ENCODE measurements around the gene SMYD2. TPM values are rescaled to one million over a fixed set of nuclear protein-coding genes. Genes with fewer than 3 reads are reported as not detected.

The SMYD2 gene
- total RNA-seq, 2 donors from 2014 or later: 28.6 to 34.5 TPM

- Mint-ChIP-seq H3K36me3 (ENCODE audit: insufficient read depth in 2 of 2) (peaks cover 0 to 2% of the 10 kb centered on the region in 2 donors), H3K9me3 (no peaks in the 10 kb centered on the region), H3K4me1 (ENCODE audit: low read depth) (peaks cover 10% of the 10 kb centered on the region), H3K4me3 (no peak overlapping the region), H3K27ac (no peak overlapping the region), H3K27me3 (ENCODE audit: low read depth) (no peaks in the 10 kb centered on the region)
- no peak for ATAC-seq (replicated peaks in 1 of 2)
- DNase-seq: no peak
Measured at GRCh38 chr1:214296860-214297745, 16.1 kb downstream of the SMYD2 start.

DNA sequence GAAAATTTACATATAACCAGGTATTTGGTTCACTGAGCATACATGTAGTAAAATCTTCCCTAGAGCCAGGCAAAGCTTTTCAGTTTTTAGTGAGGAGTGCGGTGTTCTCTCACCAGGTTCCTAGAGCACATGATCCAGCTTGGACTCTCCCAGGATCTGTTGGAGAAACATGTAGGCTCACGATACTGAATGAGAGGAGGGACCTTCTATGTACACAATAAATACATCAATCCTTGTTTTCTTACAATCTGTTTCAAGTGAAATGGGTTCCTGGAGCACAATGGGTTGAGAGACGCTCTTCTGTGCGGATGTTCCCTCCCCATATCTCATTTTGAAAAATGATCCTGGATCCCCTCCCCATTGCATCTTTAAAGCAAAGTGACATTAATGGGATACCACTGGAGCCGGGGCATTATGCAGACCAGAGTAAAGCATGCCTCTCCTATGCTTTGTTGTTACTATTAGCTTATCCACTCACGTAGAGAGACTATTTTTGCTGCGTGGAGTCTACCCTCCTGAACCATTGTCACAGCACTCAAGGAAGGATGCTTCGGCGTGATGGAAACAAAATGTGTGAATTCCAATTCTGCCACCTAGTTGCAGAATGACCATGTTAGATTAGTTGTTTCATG is 19.3 kb downstream of the SMYD2 start:
- ATAC-seq (replicated peaks in 1 of 2) (no peak), DNase-seq (no peak)
- Mint-ChIP-seq H3K27ac (no peak overlapping the region), H3K36me3 (ENCODE audit: insufficient read depth in 2 of 2) (peaks cover 0 to 2% of the 10 kb centered on the region in 2 donors), H3K27me3 (ENCODE audit: low read depth) (no peaks in the 10 kb centered on the region), H3K9me3 (no peaks in the 10 kb centered on the region), H3K4me1 (ENCODE audit: low read depth) (peaks cover 10% of the 10 kb centered on the region), H3K4me3 (no peak overlapping the region)

GRCh38 chr1:214301526-214301925 is 20.6 kb downstream of the SMYD2 start:
- Mint-ChIP-seq H3K36me3 (ENCODE audit: insufficient read depth in 2 of 2) (peaks cover 0 to 2% of the 10 kb centered on the region in 2 donors), H3K27ac (peak overlapping the region; percentile 43), H3K9me3 (no peaks in the 10 kb centered on the region), H3K4me3 (no peak overlapping the region), H3K27me3 (ENCODE audit: low read depth) (no peaks in the 10 kb centered on the region), H3K4me1 (ENCODE audit: low read depth) (peaks cover under 1% of the 10 kb centered on the region)
- ATAC-seq (replicated peaks in 1 of 2): no peak
- no peak for DNase-seq

DNA sequence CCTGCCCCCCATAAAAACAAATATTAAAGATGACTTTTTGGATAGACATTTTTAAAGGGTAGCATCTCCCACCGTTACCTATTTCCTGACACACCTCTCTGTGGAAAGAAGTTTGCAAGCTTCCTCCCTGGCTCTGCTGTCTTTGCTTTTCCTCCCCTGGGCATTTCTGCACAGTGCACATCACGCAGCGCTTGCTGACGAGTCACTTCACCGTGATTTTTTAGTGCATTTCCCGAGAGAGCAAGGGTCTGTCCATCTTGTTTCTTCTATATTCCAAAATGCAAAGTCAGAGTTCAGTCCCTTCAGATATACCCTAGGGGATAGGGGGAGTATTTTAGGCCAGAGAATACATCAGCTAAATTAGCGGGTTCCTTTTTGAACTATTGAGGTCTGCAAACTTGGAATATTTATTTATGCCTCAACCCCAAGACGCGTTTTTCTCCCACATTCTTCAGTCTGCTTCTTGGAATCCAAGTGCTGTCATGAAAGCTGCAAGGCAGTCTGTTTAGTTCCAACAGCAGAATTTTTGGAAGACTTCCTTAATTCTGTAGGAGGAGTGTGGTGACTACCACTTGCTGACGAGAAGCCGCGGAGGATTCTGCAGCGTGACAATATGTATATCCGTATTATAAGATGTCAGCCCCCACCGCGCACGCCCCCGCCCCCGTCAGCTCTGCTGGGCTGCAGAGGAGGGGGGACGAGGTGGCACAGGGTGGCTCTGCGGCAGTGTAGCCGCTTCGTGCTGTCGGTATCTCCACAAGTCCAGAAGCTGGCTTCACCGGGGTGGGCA is 22.4 kb downstream of the SMYD2 start:
- Mint-ChIP-seq H3K36me3 (ENCODE audit: insufficient read depth in 2 of 2) (no peaks in the 10 kb centered on the region), H3K4me3 (no peak overlapping the region), H3K27ac (no peak overlapping the region), H3K27me3 (ENCODE audit: low read depth) (no peaks in the 10 kb centered on the region), H3K4me1 (ENCODE audit: low read depth) (peaks cover 1% of the 10 kb centered on the region), H3K9me3 (no peaks in the 10 kb centered on the region)
- ATAC-seq (replicated peaks in 1 of 2) (no peak), DNase-seq (no peak)

DNA sequence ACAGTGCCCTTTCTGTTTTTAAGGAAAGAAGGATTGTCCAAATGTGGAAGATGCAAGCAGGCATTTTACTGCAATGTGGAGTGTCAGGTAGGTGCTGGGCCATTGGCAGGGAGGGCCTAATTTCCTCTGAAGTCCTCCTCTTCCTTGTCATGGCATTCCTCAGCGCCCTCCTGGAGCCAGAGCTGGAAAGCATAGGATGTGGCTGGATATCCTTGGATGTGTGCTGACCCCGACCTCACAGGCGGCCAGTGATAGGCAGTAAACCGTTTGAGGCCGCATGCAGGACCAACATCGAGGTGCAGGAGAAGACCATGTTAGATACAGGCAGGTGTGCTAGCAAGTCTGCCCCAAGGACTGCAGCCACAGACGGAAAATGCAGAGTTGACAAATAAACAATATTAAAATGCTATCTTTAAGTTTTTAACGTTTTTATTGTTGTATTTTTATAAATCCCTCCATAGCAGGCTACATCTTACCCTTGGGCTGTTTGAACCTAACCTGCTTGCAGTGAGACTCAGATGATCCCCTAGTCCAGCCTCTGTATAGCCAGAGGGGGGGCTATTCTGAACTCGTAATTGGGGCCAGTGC is 24.3 kb downstream of the SMYD2 start:
- H3K36me3 Mint-ChIP-seq (ENCODE audit: insufficient read depth in 2 of 2): no peaks in the 10 kb centered on the region
- ATAC-seq (replicated peaks in 1 of 2) (no peak), DNase-seq (no peak)
- H3K27me3 Mint-ChIP-seq (ENCODE audit: low read depth): no peaks in the 10 kb centered on the region
- no peak overlapping the region for H3K27ac Mint-ChIP-seq
- no peak overlapping the region for H3K4me3 Mint-ChIP-seq
- H3K4me1 Mint-ChIP-seq (ENCODE audit: low read depth): peaks cover 16% of the 10 kb centered on the region
- H3K9me3 Mint-ChIP-seq: no peaks in the 10 kb centered on the region

- H3K4me1 Mint-ChIP-seq (ENCODE audit: low read depth): peaks cover 23% of the 10 kb centered on the region
- no peaks in the 10 kb centered on the region for H3K36me3 Mint-ChIP-seq (ENCODE audit: insufficient read depth in 2 of 2)
- ATAC-seq (replicated peaks in 1 of 2) (no peak), DNase-seq (no peak)
- H3K27me3 Mint-ChIP-seq (ENCODE audit: low read depth): no peaks in the 10 kb centered on the region
- no peak overlapping the region for H3K4me3 Mint-ChIP-seq
- no peak overlapping the region for H3K27ac Mint-ChIP-seq
- H3K9me3 Mint-ChIP-seq: no peaks in the 10 kb centered on the region
Measured at GRCh38 chr1:214306269-214306668, 25.3 kb downstream of the SMYD2 start.

DNA sequence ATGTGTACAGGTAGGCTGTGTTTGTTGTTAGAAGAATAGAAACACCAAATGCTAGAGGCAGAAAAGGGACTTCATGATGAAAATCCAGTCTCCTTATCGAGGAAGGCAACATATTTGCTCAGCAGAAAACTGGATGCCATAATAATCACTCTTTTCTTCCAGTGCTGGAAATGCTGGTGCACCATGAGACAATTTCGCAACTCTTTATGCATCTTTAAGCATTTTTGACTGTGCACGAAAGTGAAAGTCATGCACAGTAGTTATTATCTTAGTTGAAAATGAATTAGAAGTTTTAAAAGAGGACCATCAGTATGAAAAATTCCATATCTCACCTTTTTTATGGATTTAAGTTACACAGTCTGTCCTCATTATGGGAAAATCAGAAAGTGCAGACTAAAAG is 29.1 kb downstream of the SMYD2 start:
- H3K36me3 Mint-ChIP-seq (ENCODE audit: insufficient read depth in 2 of 2): peaks cover 0 to 2% of the 10 kb centered on the region in 2 donors
- H3K4me1 Mint-ChIP-seq (ENCODE audit: low read depth): peaks cover 33% of the 10 kb centered on the region

GRCh38 chr1:214310777-214311690 is 30.1 kb downstream of the SMYD2 start:
- H3K4me1 Mint-ChIP-seq (ENCODE audit: low read depth): peaks cover 33% of the 10 kb centered on the region
- H3K4me3 Mint-ChIP-seq: peak overlapping the region; percentile 64 to 89
- ATAC-seq (replicated peaks in 1 of 2) (no peak), DNase-seq (no peak)
- H3K9me3 Mint-ChIP-seq: no peaks in the 10 kb centered on the region
- H3K27me3 Mint-ChIP-seq (ENCODE audit: low read depth): no peaks in the 10 kb centered on the region
- H3K27ac Mint-ChIP-seq: peak overlapping the region; percentile 66
- H3K36me3 Mint-ChIP-seq (ENCODE audit: insufficient read depth in 2 of 2): peaks cover 0 to 4% of the 10 kb centered on the region in 2 donors

More for the DNA sequence above, 29.1 kb downstream of the SMYD2 start:
- H3K9me3 Mint-ChIP-seq: no peaks in the 10 kb centered on the region
- ATAC-seq (replicated peaks in 1 of 2) (no peak), DNase-seq (no peak)
- no peak overlapping the region for H3K27ac Mint-ChIP-seq
- H3K27me3 Mint-ChIP-seq (ENCODE audit: low read depth): no peaks in the 10 kb centered on the region
- peak overlapping the region in 1 of 2 donors; percentile 71 for H3K4me3 Mint-ChIP-seq

DNA sequence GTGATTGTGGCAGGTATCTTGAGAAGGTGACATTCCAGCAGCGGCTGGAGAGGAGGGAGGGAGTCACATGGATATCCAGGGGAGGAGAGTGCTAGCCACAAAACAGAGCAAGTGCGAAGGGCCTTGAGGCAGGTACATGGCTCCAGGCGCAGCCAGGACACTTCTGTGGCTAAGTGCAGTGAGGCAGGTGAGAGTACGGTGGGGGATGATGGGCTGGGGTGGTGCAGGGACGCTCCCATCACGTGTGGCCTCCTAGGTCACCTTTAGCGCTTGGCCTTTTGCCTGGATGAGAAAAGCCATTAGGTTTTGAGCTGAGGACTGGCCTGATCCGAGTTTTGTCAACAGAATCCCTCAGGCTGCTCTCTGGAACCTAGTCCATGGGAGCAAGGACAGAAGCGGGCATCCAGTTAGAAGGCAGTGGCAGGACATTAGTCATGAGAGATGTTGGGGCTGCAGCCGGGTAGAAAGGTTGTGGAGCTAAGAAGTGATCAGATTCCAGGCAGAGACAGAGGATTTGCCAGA is 31.6 kb downstream of the SMYD2 start:
- Mint-ChIP-seq H3K4me1 (ENCODE audit: low read depth) (peaks cover 33% of the 10 kb centered on the region), H3K4me3 (no peak overlapping the region), H3K36me3 (ENCODE audit: insufficient read depth in 2 of 2) (peaks cover 0 to 4% of the 10 kb centered on the region in 2 donors), H3K27ac (no peak overlapping the region), H3K27me3 (ENCODE audit: low read depth) (no peaks in the 10 kb centered on the region), H3K9me3 (no peaks in the 10 kb centered on the region)
- no peak for DNase-seq
- no peak for ATAC-seq (replicated peaks in 1 of 2)

GRCh38 chr1:214314178-214314843 is 33.4 kb downstream of the SMYD2 start:
- peaks cover 0 to 4% of the 10 kb centered on the region in 2 donors for H3K36me3 Mint-ChIP-seq (ENCODE audit: insufficient read depth in 2 of 2)
- no peaks in the 10 kb centered on the region for H3K27me3 Mint-ChIP-seq (ENCODE audit: low read depth)
- no peak for ATAC-seq (replicated peaks in 1 of 2)

DNA sequence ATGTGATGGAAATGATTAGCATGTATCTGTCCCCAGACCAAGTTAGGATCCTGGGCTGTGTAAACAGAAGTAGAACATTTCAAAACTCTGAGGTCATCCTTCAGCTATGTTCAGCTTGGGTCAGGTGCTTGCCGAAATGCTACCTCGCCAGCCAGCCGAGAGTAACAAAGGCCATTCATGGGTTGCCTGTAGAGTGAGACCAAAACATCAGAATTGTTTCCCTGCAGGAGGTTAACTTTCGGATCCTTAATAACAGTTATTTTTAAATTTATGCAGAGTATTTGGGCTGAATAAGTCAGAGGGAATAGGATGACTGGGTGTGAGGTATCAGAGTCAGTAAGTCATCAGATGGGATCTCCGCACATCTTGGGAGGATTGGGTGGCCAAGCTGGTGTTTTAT is 35.6 kb downstream of the SMYD2 start:
- H3K4me3 Mint-ChIP-seq: no peak overlapping the region
- H3K36me3 Mint-ChIP-seq (ENCODE audit: insufficient read depth in 2 of 2): peaks cover 0 to 4% of the 10 kb centered on the region in 2 donors
- no peaks in the 10 kb centered on the region for H3K9me3 Mint-ChIP-seq
- no peaks in the 10 kb centered on the region for H3K27me3 Mint-ChIP-seq (ENCODE audit: low read depth)
- H3K4me1 Mint-ChIP-seq (ENCODE audit: low read depth): peaks cover 20% of the 10 kb centered on the region
- peak overlapping the region; percentile 56 for H3K27ac Mint-ChIP-seq
- DNase-seq: no peak
- peak in 1 of 2 donors; percentile 41 for ATAC-seq (replicated peaks in 1 of 2)

More at GRCh38 chr1:214314178-214314843, 33.4 kb downstream of the SMYD2 start:
- Mint-ChIP-seq H3K4me3 (no peak overlapping the region), H3K27ac (no peak overlapping the region), H3K4me1 (ENCODE audit: low read depth) (peaks cover 31% of the 10 kb centered on the region), H3K9me3 (no peaks in the 10 kb centered on the region)
- no peak for DNase-seq
